A549 (cell line): Measurements from ENCODE around the gene HIF1AN.

Source experiments
- CBX2 ChIP-seq: fragments of 200-600 bp; sonication (generic); IDR thresholded peaks from 2 replicates; pipeline ENCODE4 v1.6.1; 2016; ENCODE audit warnings: low read depth, mild to moderate bottlenecking, borderline replicate concordance
- EP300 ChIP-seq, 2 experiments: fragments of >200 bp; sonication (Bioruptor Twin); formaldehyde crosslinking; IDR thresholded peaks; 2 replicates in 1 of 2; 3 replicates in 1 of 2; pipeline ENCODE4 v1.6.1; 2016 to 2017
- HDAC2 ChIP-seq: fragments of 200-600 bp; sonication (generic); IDR thresholded peaks from 2 replicates; pipeline ENCODE4 v1.6.1; 2016
- JUNB ChIP-seq: fragments of >200 bp; sonication (Bioruptor Twin); formaldehyde crosslinking; IDR thresholded peaks from 2 replicates; pipeline ENCODE4 v1.6.1; 2016
- MAFK ChIP-seq: fragments of 450-650 bp; IDR thresholded peaks from 2 replicates; pipeline ENCODE4 v1.6.1; 2014; ENCODE audit not compliant: partially characterized antibody
- POLR2A ChIP-seq: IDR thresholded peaks from 2 replicates; pipeline ENCODE4 v1.6.1; 2012; ENCODE audit warnings: mild to moderate bottlenecking, low read length
- ZNF302 ChIP-seq: fragments of 250-450 bp; sonication (Bioruptor Pico); IDR thresholded peaks from 2 replicates; pipeline ENCODE4 v1.9.0; 2021; ENCODE audit warnings: inconsistent platforms, mild to moderate bottlenecking, moderate library complexity
- ZSCAN20 ChIP-seq: fragments of 250-450 bp; sonication (Bioruptor Pico); IDR thresholded peaks from 2 replicates; pipeline ENCODE4 v1.8.0; 2022; ENCODE audit warnings: mild to moderate bottlenecking, moderate library complexity
- TF ChIP-seq, protein P1 (sequence below): fragments of >200 bp; sonication (Bioruptor Twin); formaldehyde crosslinking; IDR thresholded peaks from 3 replicates; pipeline ENCODE4 v1.5.1; 2016
- TF ChIP-seq, protein P2 (sequence below): fragments of 250-450 bp; sonication (Bioruptor Pico); IDR thresholded peaks from 2 replicates; pipeline ENCODE4 v1.5.0; 2021; ENCODE audit warnings: mild to moderate bottlenecking, moderate library complexity, borderline replicate concordance
- TF ChIP-seq, protein P3 (sequence below): fragments of 200-600 bp; sonication (generic); IDR thresholded peaks from 2 replicates; pipeline ENCODE4 v1.6.1; 2016; ENCODE audit warnings: antibody characterized with exemption, mild to moderate bottlenecking, moderate library complexity
- TF ChIP-seq, protein P4 (sequence below): fragments of 450-650 bp; IDR thresholded peaks from 2 replicates; pipeline ENCODE4 v1.6.1; 2014; ENCODE audit warnings: antibody characterized with exemption
- TF ChIP-seq, protein P5 (sequence below): IDR thresholded peaks from 2 replicates; pipeline ENCODE4 v1.6.1; 2012

DNA sequence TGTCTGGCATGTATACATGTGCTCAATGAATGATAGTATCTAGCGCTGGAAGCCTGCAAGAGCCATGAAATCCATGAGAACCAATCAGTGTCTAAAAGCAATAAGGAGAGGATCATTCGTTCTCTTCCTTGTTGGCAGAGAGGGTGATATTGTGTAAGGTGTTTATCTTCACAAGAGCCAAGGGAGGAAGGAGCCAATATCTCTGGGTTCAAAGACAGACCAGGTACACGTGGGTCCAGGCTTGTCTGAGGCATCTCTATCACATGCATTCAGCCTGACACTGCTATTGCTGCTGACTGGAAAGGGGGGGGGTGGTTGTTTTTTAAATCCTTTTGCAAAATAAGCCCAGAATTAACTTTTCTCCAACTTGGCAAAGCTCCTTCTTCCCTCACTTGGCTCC, 20.1 kb upstream of the HIF1AN start:
- TF ChIP-seq ZNF302 (CRISPR knock-in tag) (no peak), EP300 (IDR thresholded peaks at IDR 0.05) (no peak), POLR2A (no peak), ZSCAN20 (CRISPR knock-in tag) (no peak), JUNB (no peak), CBX2 (no peak), HDAC2 (no peak), MAFK (no peak)
- TF ChIP-seq, protein P1, sequence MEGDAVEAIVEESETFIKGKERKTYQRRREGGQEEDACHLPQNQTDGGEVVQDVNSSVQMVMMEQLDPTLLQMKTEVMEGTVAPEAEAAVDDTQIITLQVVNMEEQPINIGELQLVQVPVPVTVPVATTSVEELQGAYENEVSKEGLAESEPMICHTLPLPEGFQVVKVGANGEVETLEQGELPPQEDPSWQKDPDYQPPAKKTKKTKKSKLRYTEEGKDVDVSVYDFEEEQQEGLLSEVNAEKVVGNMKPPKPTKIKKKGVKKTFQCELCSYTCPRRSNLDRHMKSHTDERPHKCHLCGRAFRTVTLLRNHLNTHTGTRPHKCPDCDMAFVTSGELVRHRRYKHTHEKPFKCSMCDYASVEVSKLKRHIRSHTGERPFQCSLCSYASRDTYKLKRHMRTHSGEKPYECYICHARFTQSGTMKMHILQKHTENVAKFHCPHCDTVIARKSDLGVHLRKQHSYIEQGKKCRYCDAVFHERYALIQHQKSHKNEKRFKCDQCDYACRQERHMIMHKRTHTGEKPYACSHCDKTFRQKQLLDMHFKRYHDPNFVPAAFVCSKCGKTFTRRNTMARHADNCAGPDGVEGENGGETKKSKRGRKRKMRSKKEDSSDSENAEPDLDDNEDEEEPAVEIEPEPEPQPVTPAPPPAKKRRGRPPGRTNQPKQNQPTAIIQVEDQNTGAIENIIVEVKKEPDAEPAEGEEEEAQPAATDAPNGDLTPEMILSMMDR: no peak
- TF ChIP-seq, protein P2, sequence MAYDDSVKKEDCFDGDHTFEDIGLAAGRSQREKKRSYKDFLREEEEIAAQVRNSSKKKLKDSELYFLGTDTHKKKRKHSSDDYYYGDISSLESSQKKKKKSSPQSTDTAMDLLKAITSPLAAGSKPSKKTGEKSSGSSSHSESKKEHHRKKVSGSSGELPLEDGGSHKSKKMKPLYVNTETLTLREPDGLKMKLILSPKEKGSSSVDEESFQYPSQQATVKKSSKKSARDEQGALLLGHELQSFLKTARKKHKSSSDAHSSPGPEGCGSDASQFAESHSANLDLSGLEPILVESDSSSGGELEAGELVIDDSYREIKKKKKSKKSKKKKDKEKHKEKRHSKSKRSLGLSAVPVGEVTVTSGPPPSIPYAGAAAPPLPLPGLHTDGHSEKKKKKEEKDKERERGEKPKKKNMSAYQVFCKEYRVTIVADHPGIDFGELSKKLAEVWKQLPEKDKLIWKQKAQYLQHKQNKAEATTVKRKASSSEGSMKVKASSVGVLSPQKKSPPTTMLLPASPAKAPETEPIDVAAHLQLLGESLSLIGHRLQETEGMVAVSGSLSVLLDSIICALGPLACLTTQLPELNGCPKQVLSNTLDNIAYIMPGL: no peak
- TF ChIP-seq, protein P3, sequence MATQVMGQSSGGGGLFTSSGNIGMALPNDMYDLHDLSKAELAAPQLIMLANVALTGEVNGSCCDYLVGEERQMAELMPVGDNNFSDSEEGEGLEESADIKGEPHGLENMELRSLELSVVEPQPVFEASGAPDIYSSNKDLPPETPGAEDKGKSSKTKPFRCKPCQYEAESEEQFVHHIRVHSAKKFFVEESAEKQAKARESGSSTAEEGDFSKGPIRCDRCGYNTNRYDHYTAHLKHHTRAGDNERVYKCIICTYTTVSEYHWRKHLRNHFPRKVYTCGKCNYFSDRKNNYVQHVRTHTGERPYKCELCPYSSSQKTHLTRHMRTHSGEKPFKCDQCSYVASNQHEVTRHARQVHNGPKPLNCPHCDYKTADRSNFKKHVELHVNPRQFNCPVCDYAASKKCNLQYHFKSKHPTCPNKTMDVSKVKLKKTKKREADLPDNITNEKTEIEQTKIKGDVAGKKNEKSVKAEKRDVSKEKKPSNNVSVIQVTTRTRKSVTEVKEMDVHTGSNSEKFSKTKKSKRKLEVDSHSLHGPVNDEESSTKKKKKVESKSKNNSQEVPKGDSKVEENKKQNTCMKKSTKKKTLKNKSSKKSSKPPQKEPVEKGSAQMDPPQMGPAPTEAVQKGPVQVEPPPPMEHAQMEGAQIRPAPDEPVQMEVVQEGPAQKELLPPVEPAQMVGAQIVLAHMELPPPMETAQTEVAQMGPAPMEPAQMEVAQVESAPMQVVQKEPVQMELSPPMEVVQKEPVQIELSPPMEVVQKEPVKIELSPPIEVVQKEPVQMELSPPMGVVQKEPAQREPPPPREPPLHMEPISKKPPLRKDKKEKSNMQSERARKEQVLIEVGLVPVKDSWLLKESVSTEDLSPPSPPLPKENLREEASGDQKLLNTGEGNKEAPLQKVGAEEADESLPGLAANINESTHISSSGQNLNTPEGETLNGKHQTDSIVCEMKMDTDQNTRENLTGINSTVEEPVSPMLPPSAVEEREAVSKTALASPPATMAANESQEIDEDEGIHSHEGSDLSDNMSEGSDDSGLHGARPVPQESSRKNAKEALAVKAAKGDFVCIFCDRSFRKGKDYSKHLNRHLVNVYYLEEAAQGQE: no peak
- TF ChIP-seq, protein P4, sequence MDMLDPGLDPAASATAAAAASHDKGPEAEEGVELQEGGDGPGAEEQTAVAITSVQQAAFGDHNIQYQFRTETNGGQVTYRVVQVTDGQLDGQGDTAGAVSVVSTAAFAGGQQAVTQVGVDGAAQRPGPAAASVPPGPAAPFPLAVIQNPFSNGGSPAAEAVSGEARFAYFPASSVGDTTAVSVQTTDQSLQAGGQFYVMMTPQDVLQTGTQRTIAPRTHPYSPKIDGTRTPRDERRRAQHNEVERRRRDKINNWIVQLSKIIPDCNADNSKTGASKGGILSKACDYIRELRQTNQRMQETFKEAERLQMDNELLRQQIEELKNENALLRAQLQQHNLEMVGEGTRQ: no peak
- TF ChIP-seq, protein P5, sequence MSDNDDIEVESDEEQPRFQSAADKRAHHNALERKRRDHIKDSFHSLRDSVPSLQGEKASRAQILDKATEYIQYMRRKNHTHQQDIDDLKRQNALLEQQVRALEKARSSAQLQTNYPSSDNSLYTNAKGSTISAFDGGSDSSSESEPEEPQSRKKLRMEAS: no peak
